Astrocyte (in vitro differentiated cells and primary cell): Measurements from ENCODE around the gene PXK.

Experiments used
- CTCF ChIP-seq: IDR thresholded peaks from 2 replicates; pipeline ENCODE4 v1.5.1; 2011; ENCODE audit warnings: low read depth, mild to moderate bottlenecking, inconsistent platforms, low read length, moderate library complexity; ENCODE audit not compliant: insufficient read depth
- EZH2 ChIP-seq: IDR thresholded peaks from 2 replicates; pipeline ENCODE4 v1.6.1; 2012; ENCODE audit warnings: mild to moderate bottlenecking, low read length, inconsistent platforms; ENCODE audit not compliant: insufficient read depth

- TF ChIP-seq CTCF (no peak), EZH2 (no peak)
Measured at GRCh38 chr3:58357402-58357801, 24.7 kb downstream of the PXK start.
